ENCODE measurements around the gene ANKS1B. TPM values are rescaled to one million over a fixed set of nuclear protein-coding genes. Genes with fewer than 3 reads are reported as not detected.

Gene ANKS1B
- total RNA-seq, 3 donors from 2014 or later (not counting 1 experiment from before 2014, with no cell fraction given) = not detected

DNA sequence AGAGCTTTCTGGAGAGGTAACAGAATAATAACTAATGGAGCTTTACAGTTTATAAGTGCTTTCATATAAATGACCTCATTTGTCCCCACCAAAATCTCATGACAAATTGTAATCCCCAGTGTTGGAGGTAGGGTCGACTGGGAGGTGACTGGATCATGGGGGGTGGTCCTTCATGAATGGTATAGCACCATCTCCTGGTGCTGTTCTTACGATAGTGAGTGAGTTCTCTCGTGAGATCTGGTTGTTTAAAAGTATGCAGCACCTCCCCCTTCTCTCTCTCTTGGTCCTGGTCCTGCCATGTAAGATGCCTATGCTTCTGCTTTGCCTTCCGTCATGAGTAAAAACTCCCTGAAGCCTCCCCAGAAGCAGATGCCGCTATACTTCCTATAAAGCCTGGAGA, 760.5 kb downstream of the ANKS1B start:
- intact Hi-C loops (cut with micrococcal nuclease) = no loop called here
- 80% methylated on average over 4 of the region's 5 CpGs for WGBS (ENCODE audit: insufficient coverage)
- no peaks in the 10 kb centered on the region for H3K36me3 Mint-ChIP-seq

DNA sequence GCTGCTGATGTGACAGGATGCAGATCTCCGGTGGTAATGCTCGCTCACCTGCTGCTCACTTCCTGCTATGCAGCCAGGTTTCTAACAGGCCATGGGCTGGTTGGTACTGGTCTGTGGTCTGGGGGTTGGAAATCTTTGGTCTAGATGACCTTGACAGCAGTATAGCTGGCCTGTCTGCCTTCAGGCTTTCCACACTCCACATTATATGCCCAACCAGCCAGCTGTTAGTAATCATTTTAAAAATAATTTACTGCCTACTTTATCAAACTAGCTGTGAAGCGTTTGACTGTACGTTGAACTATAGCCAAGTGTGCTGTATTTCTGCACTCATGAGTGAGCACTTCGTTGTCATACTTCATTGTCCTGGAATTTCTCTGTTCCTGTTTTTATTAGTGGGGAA, 761.2 kb downstream of the ANKS1B start:
- Histone ChIP-seq H3K9me3 (ENCODE audit: control insufficient read depth, insufficient read depth, low read length) (no peaks in the 10 kb centered on the region), H3K27ac (ENCODE audit: low read length) (no peak overlapping the region), H3K27me3 (ENCODE audit: control insufficient read depth, insufficient read depth, low read length) (no peaks in the 10 kb centered on the region), H3K4me1 (ENCODE audit: control insufficient read depth, insufficient read depth, low read length) (no peaks in the 10 kb centered on the region), H3K4me3 (ENCODE audit: low read length) (no peak overlapping the region), H3K36me3 (ENCODE audit: control insufficient read depth, insufficient read depth, low read length) (no peaks in the 10 kb centered on the region)
- ATAC-seq (no peak), DNase-seq (no peak)
- H3K9me3 Mint-ChIP-seq = peaks cover 3 to 4% of the 10 kb centered on the region in 2 donors
- H3K36me3 Mint-ChIP-seq = no peaks in the 10 kb centered on the region
- H3K4me3 Mint-ChIP-seq = no peak overlapping the region
- TF ChIP-seq, protein P1, sequence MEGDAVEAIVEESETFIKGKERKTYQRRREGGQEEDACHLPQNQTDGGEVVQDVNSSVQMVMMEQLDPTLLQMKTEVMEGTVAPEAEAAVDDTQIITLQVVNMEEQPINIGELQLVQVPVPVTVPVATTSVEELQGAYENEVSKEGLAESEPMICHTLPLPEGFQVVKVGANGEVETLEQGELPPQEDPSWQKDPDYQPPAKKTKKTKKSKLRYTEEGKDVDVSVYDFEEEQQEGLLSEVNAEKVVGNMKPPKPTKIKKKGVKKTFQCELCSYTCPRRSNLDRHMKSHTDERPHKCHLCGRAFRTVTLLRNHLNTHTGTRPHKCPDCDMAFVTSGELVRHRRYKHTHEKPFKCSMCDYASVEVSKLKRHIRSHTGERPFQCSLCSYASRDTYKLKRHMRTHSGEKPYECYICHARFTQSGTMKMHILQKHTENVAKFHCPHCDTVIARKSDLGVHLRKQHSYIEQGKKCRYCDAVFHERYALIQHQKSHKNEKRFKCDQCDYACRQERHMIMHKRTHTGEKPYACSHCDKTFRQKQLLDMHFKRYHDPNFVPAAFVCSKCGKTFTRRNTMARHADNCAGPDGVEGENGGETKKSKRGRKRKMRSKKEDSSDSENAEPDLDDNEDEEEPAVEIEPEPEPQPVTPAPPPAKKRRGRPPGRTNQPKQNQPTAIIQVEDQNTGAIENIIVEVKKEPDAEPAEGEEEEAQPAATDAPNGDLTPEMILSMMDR (IDR thresholded peaks at IDR 0.05) = no peak
- intact Hi-C loops (cut with micrococcal nuclease) = no loop called here
- no peak overlapping the region for H3K27ac Mint-ChIP-seq
- H3K4me1 Mint-ChIP-seq = no peaks in the 10 kb centered on the region
- 80% methylated on average over 5 of the region's 5 CpGs for WGBS (ENCODE audit: insufficient coverage)
- H3K27me3 Mint-ChIP-seq (ENCODE audit: low read depth in 2 of 2) = no peaks in the 10 kb centered on the region

More for the DNA sequence above, 760.5 kb downstream of the ANKS1B start:
- Histone ChIP-seq H3K27ac (ENCODE audit: low read length) (no peak overlapping the region), H3K4me1 (ENCODE audit: control insufficient read depth, insufficient read depth, low read length) (no peaks in the 10 kb centered on the region), H3K36me3 (ENCODE audit: control insufficient read depth, insufficient read depth, low read length) (no peaks in the 10 kb centered on the region), H3K9me3 (ENCODE audit: control insufficient read depth, insufficient read depth, low read length) (no peaks in the 10 kb centered on the region), H3K27me3 (ENCODE audit: control insufficient read depth, insufficient read depth, low read length) (no peaks in the 10 kb centered on the region), H3K4me3 (ENCODE audit: low read length) (no peak overlapping the region)
- H3K27ac Mint-ChIP-seq = no peak overlapping the region
- no peak for DNase-seq
- peaks cover under 1 to 2% of the 10 kb centered on the region in 2 donors for H3K9me3 Mint-ChIP-seq
- no peaks in the 10 kb centered on the region for H3K27me3 Mint-ChIP-seq (ENCODE audit: low read depth in 2 of 2)
- ATAC-seq = no peak
- no peak overlapping the region for H3K4me3 Mint-ChIP-seq
- TF ChIP-seq, protein P1 (IDR thresholded peaks at IDR 0.05) = no peak
- H3K4me1 Mint-ChIP-seq = no peaks in the 10 kb centered on the region

DNA sequence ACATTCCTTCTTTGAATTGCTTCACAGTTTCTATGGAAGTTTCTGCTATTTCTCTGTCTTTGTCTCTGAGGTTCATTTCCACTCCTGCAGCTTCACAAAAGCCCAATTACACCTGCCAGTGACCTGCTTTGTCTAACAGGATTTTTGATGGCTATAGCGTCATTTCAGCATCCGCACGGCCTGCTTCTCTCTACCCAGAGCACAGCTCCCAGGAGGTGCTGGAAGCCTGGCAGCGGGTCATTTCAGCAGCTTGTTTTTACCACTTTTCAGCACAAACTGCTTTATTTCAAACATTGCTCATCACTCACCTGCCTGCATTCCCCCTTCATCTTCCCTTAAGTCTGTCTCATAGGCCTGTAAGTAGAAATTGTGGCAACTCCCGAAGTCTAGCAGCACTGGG, 771.7 kb downstream of the ANKS1B start:
- ATAC-seq (no peak), DNase-seq (no peak)
- Mint-ChIP-seq H3K4me1 (no peaks in the 10 kb centered on the region), H3K9me3 (peaks cover 12 to 17% of the 10 kb centered on the region in 2 donors), H3K27me3 (ENCODE audit: low read depth in 2 of 2) (no peaks in the 10 kb centered on the region), H3K36me3 (peaks cover 12% of the 10 kb centered on the region), H3K4me3 (no peak overlapping the region), H3K27ac (no peak overlapping the region)
- WGBS (ENCODE audit: insufficient coverage) = 67% methylated on average over 5 of the region's 5 CpGs
- intact Hi-C loops (cut with micrococcal nuclease) = no loop called here
- Histone ChIP-seq H3K9me3 (ENCODE audit: control insufficient read depth, insufficient read depth, low read length) (peaks cover 6% of the 10 kb centered on the region), H3K4me3 (ENCODE audit: low read length) (no peak overlapping the region), H3K36me3 (ENCODE audit: control insufficient read depth, insufficient read depth, low read length) (no peaks in the 10 kb centered on the region), H3K27ac (ENCODE audit: low read length) (no peak overlapping the region), H3K27me3 (ENCODE audit: control insufficient read depth, insufficient read depth, low read length) (no peaks in the 10 kb centered on the region), H3K4me1 (ENCODE audit: control insufficient read depth, insufficient read depth, low read length) (no peaks in the 10 kb centered on the region)
- TF ChIP-seq, protein P1 (IDR thresholded peaks at IDR 0.05) = no peak

DNA sequence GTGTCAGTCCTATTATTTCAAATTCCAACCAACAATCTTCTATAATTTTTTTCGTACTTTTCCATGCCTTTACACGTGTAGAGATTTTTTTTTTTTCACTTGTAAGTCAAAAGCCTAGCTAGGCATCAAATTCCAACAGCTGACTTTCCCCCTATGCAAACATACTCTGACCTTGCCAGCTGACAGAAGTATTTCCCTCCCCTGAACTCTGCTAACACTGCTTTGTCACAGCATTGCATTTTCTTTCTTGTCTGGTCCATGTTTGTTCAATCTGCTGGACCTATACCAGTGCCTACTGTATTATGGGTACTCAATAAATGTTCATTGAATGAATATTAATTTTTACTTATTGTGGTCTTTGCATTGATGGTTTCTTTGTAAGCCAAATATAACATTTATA, 772.5 kb downstream of the ANKS1B start:
- H3K4me1 Mint-ChIP-seq = no peaks in the 10 kb centered on the region
- Histone ChIP-seq H3K9me3 (ENCODE audit: control insufficient read depth, insufficient read depth, low read length) (peaks cover 6% of the 10 kb centered on the region), H3K4me3 (ENCODE audit: low read length) (no peak overlapping the region), H3K36me3 (ENCODE audit: control insufficient read depth, insufficient read depth, low read length) (no peaks in the 10 kb centered on the region), H3K4me1 (ENCODE audit: control insufficient read depth, insufficient read depth, low read length) (no peaks in the 10 kb centered on the region), H3K27me3 (ENCODE audit: control insufficient read depth, insufficient read depth, low read length) (no peaks in the 10 kb centered on the region), H3K27ac (ENCODE audit: low read length) (no peak overlapping the region)
- DNase-seq (no peak), ATAC-seq (no peak)
- H3K9me3 Mint-ChIP-seq = peaks cover 11 to 17% of the 10 kb centered on the region in 2 donors
- H3K27ac Mint-ChIP-seq = no peak overlapping the region
- no peaks in the 10 kb centered on the region for H3K27me3 Mint-ChIP-seq (ENCODE audit: low read depth in 2 of 2)
- 65% methylated on average over 2 of the region's 2 CpGs for WGBS (ENCODE audit: insufficient coverage)
- TF ChIP-seq, protein P1 (IDR thresholded peaks at IDR 0.05) = no peak
- H3K36me3 Mint-ChIP-seq = peaks cover 12% of the 10 kb centered on the region
- intact Hi-C loops (cut with micrococcal nuclease) = no loop called here
- H3K4me3 Mint-ChIP-seq = no peak overlapping the region

Measured in natural killer cell (primary cell).